K562 (cell line): ENCODE measurements around the gene CMTM4. TPM values are rescaled to one million over a fixed set of nuclear protein-coding genes. Genes with fewer than 3 reads are reported as not detected.

Experiments
- ATF7 ChIP-seq: fragments of 450-650 bp; IDR thresholded peaks from 2 replicates; pipeline ENCODE4 v1.7.1; 2014; ENCODE audit warnings: mild to moderate bottlenecking, moderate library complexity
- ESRRB ChIP-seq: fragments of 250-450 bp; sonication (Bioruptor Pico); IDR thresholded peaks from 2 replicates; pipeline ENCODE4 v1.5.0; 2020; ENCODE audit warnings: mild to moderate bottlenecking, moderate library complexity, borderline replicate concordance
- HMG20A ChIP-seq: fragments of 450-650 bp; formaldehyde crosslinking; conservative IDR thresholded peaks from 2 replicates; pipeline ENCODE4 v1.4.0; 2020; ENCODE audit warnings: mild to moderate bottlenecking, mixed read lengths
- LCOR ChIP-seq: sonication (generic); formaldehyde crosslinking; IDR thresholded peaks from 2 replicates; pipeline ENCODE4 v1.8.0; 2022; ENCODE audit warnings: mild to moderate bottlenecking, missing genetic modification reagents
- PHB ChIP-seq: fragments of 250-450 bp; sonication (Bioruptor Pico); IDR thresholded peaks from 2 replicates; pipeline ENCODE4 v1.5.0; 2021
- POLR2B ChIP-seq: fragments of 450-650 bp; IDR thresholded peaks from 2 replicates; pipeline ENCODE4 v1.6.1; 2018; ENCODE audit warnings: low read depth; ENCODE audit not compliant: partially characterized antibody
- TAF1 ChIP-seq: IDR thresholded peaks from 2 replicates; pipeline ENCODE4 v1.6.1; 2011; ENCODE audit warnings: mild to moderate bottlenecking, low read length, moderate library complexity; ENCODE audit not compliant: insufficient read depth, control insufficient read depth, severe bottlenecking; ENCODE audit errors: extremely low read depth
- WHSC1 ChIP-seq: IDR thresholded peaks from one replicate; pipeline ENCODE4 v1.6.1; 2012; ENCODE audit warnings: low read length, control low read depth, inconsistent platforms
- XRCC5 ChIP-seq: fragments of 200-400 bp; formaldehyde crosslinking; IDR thresholded peaks from 2 replicates; pipeline ENCODE4 v1.6.1; 2017; ENCODE audit warnings: low read depth, mild to moderate bottlenecking, low read length
- YBX1 ChIP-seq: fragments of 450-650 bp; IDR thresholded peaks from 2 replicates; pipeline ENCODE4 v1.7.1; 2016; ENCODE audit warnings: mild to moderate bottlenecking
- YY1 ChIP-seq, 3 experiments: IDR thresholded peaks; 2 replicates each; pipeline ENCODE4 v1.6.1; 2011; ENCODE audit warnings: low read length in 2 of 3, mild to moderate bottlenecking in 2 of 3, moderate library complexity in 2 of 3, borderline replicate concordance in 1 of 3, control low read depth in 1 of 3, low read depth in 1 of 3; ENCODE audit not compliant: insufficient read depth in 3 of 3, insufficient replicate concordance in 2 of 3, control insufficient read depth in 1 of 3, insufficient read length in 1 of 3; ENCODE audit errors: extremely low read depth in 1 of 3
- ZNF217 ChIP-seq: sonication (generic); formaldehyde crosslinking; IDR thresholded peaks from 2 replicates; pipeline ENCODE4 v1.8.0; 2022; ENCODE audit warnings: mild to moderate bottlenecking, missing genetic modification reagents
- ZNF589 ChIP-seq: fragments of 200-800 bp; sonication (Bioruptor generic); IDR thresholded peaks from 2 replicates; pipeline ENCODE4 v1.6.1; 2016; ENCODE audit warnings: low read depth, missing genetic modification characterization, missing compliant biosample characterization
- polyA plus RNA-seq, 8 experiments: library from polyadenylated mRNA; depleted of rRNA in 4 of 8; stranded (reverse) in 5 of 8; unstranded in 3 of 8; fragments of >200 nt; fragmentation: Nextera tagmentation in 2 of 8; fragmentation: Illumina TruSeq in 1 of 8; extraction: Ambion mirVana in 2 of 8; extraction: Trizol in 1 of 8; gene quantifications; 2 replicates each; pipeline versions ENCODE4 v1.2.1 to v1.2.3, GENCODE V29; 2011 to 2014; ENCODE audit warnings: inconsistent platforms in 1 of 8, missing spikeins in 1 of 8
- total RNA-seq, 7 experiments: library from RNA; depleted of rRNA in 6 of 7; stranded (reverse); fragments of >200 nt in 6 of 7; fragmentation: Illumina TruSeq in 2 of 7; extraction: Trizol in 2 of 7; gene quantifications; 2 replicates each; pipeline versions ENCODE4 v1.2.1 to v1.2.3, GENCODE V29; 2011 to 2021; ENCODE audit warnings: low replicate concordance in 1 of 7
- TF ChIP-seq, protein P1 (sequence below): fragments of 450-650 bp; IDR thresholded peaks from 2 replicates; pipeline ENCODE4 v1.6.1; 2017; ENCODE audit warnings: mild to moderate bottlenecking, moderate library complexity
- TF ChIP-seq, protein P2 (sequence below): fragments of 150-350 bp; conservative IDR thresholded peaks from 2 replicates; pipeline ENCODE4 v1.6.1; 2014; ENCODE audit warnings: low read length
- TF ChIP-seq, protein P3 (sequence below): sonication (generic); formaldehyde crosslinking; IDR thresholded peaks from 2 replicates; pipeline ENCODE4 v1.8.0; 2022; ENCODE audit warnings: mild to moderate bottlenecking, missing genetic modification reagents
- TF ChIP-seq, protein P4 (sequence below): fragments of 200-800 bp; sonication (Bioruptor generic); IDR thresholded peaks from 2 replicates; pipeline ENCODE4 v1.6.1; 2017; ENCODE audit warnings: missing genetic modification characterization, missing compliant biosample characterization
- TF ChIP-seq, protein P5 (sequence below): fragments of 450-650 bp; IDR thresholded peaks from 2 replicates; pipeline ENCODE4 v1.6.1; 2016; ENCODE audit warnings: low read depth, mild to moderate bottlenecking, moderate library complexity

The CMTM4 gene
- total and polyA plus RNA-seq, 9 of the 15 experiments (the other 6 are each of a cell fraction or from before 2014, with no cell fraction given), result 2.0 to 21.3 (median 12.5) TPM

DNA sequence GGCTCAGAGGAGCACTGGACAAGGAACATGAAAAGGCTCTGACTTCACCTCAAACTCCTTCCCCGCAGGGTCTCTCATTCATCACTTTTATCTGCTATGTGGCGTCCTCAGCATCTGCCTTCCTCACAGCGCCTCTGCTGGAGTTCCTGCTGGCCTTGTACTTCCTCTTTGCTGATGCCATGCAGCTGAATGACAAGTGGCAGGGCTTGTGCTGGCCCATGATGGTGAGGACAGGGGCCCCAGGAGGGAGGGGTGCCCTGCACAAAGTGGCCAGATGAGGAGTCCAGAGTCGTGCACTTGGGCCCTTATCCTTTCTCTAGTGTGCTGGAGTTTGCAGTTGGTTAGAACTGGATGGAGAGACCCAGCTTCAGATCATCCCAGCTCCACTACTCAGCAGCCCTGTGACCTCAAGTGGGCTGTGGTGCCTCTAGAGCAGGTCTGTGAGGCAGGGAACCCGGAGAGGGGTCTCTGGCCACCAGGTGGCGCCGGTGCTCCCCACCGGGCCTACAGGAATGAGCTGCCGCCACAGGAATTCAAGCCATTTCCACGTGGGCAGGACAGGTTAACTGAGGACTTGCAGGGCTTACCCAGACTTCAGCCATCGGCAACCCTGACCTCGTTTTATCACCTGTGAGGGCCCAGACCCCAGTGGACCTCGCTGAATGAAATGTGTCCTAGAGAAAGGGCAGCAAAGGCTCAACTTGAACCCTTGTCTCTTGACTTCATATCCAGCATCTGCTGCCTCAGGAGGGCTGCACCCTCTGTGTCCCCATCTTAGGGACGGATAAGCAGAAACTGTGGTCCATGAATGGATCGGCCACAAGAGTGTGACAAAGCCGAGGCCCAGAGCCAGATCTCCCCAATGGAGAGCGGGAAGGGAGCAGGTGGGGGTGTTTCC is 88.1 kb downstream of the CMTM4 start (continued):
- TF ChIP-seq YY1 (IDR thresholded peaks at IDR 0.05; ENCODE audit: borderline replicate concordance in 1 of 3, control insufficient read depth in 1 of 3, extremely low read depth in 1 of 3, insufficient read depth in 3 of 3, insufficient read length in 1 of 3, insufficient replicate concordance in 2 of 3, low read depth in 1 of 3, low read length in 2 of 3) (peak in 2 of 3 experiments; percentile 44 to 46), ZNF217 (CRISPR knock-in tag) (no peak), LCOR (CRISPR knock-in tag) (no peak), ZNF589 (no peak), YBX1 (no peak), TAF1 (no peak), HMG20A (CRISPR knock-in tag) (no peak), ATF7 (peak; percentile 66; the same call in 1 of the 2 replicates), PHB (CRISPR knock-in tag) (no peak), WHSC1 (no peak), ESRRB (CRISPR knock-in tag) (no peak), POLR2B (no peak), XRCC5 (peak; percentile 84; the same call in 1 of the 2 replicates)
- TF ChIP-seq, protein P1, sequence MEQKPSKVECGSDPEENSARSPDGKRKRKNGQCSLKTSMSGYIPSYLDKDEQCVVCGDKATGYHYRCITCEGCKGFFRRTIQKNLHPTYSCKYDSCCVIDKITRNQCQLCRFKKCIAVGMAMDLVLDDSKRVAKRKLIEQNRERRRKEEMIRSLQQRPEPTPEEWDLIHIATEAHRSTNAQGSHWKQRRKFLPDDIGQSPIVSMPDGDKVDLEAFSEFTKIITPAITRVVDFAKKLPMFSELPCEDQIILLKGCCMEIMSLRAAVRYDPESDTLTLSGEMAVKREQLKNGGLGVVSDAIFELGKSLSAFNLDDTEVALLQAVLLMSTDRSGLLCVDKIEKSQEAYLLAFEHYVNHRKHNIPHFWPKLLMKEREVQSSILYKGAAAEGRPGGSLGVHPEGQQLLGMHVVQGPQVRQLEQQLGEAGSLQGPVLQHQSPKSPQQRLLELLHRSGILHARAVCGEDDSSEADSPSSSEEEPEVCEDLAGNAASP, result no peak
- TF ChIP-seq, protein P2, sequence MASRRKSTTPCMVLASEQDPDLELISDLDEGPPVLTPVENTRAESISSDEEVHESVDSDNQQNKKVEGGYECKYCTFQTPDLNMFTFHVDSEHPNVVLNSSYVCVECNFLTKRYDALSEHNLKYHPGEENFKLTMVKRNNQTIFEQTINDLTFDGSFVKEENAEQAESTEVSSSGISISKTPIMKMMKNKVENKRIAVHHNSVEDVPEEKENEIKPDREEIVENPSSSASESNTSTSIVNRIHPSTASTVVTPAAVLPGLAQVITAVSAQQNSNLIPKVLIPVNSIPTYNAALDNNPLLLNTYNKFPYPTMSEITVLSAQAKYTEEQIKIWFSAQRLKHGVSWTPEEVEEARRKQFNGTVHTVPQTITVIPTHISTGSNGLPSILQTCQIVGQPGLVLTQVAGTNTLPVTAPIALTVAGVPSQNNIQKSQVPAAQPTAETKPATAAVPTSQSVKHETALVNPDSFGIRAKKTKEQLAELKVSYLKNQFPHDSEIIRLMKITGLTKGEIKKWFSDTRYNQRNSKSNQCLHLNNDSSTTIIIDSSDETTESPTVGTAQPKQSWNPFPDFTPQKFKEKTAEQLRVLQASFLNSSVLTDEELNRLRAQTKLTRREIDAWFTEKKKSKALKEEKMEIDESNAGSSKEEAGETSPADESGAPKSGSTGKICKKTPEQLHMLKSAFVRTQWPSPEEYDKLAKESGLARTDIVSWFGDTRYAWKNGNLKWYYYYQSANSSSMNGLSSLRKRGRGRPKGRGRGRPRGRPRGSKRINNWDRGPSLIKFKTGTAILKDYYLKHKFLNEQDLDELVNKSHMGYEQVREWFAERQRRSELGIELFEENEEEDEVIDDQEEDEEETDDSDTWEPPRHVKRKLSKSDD, result no peak
- TF ChIP-seq, protein P3, sequence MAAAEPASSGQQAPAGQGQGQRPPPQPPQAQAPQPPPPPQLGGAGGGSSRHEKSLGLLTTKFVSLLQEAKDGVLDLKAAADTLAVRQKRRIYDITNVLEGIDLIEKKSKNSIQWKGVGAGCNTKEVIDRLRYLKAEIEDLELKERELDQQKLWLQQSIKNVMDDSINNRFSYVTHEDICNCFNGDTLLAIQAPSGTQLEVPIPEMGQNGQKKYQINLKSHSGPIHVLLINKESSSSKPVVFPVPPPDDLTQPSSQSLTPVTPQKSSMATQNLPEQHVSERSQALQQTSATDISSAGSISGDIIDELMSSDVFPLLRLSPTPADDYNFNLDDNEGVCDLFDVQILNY (CRISPR knock-in tag), result no peak
- TF ChIP-seq, protein P4, sequence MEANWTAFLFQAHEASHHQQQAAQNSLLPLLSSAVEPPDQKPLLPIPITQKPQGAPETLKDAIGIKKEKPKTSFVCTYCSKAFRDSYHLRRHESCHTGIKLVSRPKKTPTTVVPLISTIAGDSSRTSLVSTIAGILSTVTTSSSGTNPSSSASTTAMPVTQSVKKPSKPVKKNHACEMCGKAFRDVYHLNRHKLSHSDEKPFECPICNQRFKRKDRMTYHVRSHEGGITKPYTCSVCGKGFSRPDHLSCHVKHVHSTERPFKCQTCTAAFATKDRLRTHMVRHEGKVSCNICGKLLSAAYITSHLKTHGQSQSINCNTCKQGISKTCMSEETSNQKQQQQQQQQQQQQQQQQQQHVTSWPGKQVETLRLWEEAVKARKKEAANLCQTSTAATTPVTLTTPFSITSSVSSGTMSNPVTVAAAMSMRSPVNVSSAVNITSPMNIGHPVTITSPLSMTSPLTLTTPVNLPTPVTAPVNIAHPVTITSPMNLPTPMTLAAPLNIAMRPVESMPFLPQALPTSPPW (CRISPR knock-in tag), result no peak
- TF ChIP-seq, protein P5, sequence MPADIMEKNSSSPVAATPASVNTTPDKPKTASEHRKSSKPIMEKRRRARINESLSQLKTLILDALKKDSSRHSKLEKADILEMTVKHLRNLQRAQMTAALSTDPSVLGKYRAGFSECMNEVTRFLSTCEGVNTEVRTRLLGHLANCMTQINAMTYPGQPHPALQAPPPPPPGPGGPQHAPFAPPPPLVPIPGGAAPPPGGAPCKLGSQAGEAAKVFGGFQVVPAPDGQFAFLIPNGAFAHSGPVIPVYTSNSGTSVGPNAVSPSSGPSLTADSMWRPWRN, result no peak
